ENCODE data around the gene RBM43. TPM values are rescaled to one million over a fixed set of nuclear protein-coding genes. Genes with fewer than 3 reads are reported as not detected.

RBM43 gene
- total RNA-seq, 1 experiment from 2014 or later: 1.8 TPM

DNA sequence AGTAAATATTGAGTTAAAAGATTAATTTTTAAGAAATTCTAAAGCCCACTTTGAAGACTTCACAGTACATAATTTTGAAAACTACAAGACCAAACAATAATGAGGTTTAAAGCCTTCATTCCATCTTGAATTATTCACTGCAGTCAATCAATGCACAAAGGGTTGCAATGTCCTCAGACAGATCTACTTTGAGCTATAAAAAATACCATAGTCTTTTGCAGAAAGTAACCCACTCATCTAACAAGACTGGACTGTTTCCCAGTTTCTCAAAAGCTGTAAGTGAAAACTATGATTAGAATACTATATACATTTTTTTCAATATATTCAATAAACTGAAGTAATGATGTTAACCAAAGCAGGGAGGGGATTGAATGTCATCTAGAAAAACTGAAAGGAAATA lies 10.2 kb upstream of the RBM43 start:
- H4K20me1 ChIP-seq (ENCODE audit: control insufficient read depth, insufficient read depth, insufficient read length): no peaks in the 10 kb centered on the region
- no peaks in the 10 kb centered on the region for H3K27me3 Mint-ChIP-seq (ENCODE audit: low read depth)
- no peak overlapping the region for H4K5ac ChIP-seq (ENCODE audit: insufficient read length, low read depth, low read length)
- no peak overlapping the region for H3K56ac ChIP-seq (ENCODE audit: insufficient read length, low read depth, low read length)
- TF ChIP-seq, protein P1, sequence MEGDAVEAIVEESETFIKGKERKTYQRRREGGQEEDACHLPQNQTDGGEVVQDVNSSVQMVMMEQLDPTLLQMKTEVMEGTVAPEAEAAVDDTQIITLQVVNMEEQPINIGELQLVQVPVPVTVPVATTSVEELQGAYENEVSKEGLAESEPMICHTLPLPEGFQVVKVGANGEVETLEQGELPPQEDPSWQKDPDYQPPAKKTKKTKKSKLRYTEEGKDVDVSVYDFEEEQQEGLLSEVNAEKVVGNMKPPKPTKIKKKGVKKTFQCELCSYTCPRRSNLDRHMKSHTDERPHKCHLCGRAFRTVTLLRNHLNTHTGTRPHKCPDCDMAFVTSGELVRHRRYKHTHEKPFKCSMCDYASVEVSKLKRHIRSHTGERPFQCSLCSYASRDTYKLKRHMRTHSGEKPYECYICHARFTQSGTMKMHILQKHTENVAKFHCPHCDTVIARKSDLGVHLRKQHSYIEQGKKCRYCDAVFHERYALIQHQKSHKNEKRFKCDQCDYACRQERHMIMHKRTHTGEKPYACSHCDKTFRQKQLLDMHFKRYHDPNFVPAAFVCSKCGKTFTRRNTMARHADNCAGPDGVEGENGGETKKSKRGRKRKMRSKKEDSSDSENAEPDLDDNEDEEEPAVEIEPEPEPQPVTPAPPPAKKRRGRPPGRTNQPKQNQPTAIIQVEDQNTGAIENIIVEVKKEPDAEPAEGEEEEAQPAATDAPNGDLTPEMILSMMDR (conservative IDR thresholded peaks at IDR 0.05): no peak
- no peaks in the 10 kb centered on the region for H3K9me3 ChIP-seq (ENCODE audit: control insufficient read depth, low read depth, low read length)
- no peak overlapping the region for H2AFZ ChIP-seq (ENCODE audit: low read length)
- no peak overlapping the region for H3K9ac ChIP-seq (ENCODE audit: extremely low read depth, insufficient read length, low read length)
- H3K14ac ChIP-seq (ENCODE audit: insufficient read depth, low read length): no peak overlapping the region
- 0 out of 2 replicates have a peak, but pooled peaks cover 2% of the 10 kb centered on the region for H3K79me2 ChIP-seq (ENCODE audit: insufficient read depth, low read length)
- H2BK20ac ChIP-seq (ENCODE audit: low read depth, low read length, poor library complexity, severe bottlenecking): no peak overlapping the region
- no peaks in the 10 kb centered on the region for H3K4me1 ChIP-seq (ENCODE audit: insufficient read depth, low read length)
- H2AK5ac ChIP-seq (ENCODE audit: insufficient read length, low read length): no peak overlapping the region
- peaks cover 9 to 10% of the 10 kb centered on the region in 2 experiments for H3K4me1 Mint-ChIP-seq
- no peak overlapping the region for H2BK5ac ChIP-seq (ENCODE audit: insufficient read length, low read length)
- no peak overlapping the region for H2BK15ac ChIP-seq (ENCODE audit: low read depth, low read length)
- H3K18ac ChIP-seq (ENCODE audit: insufficient read length, low read depth, low read length): no peak overlapping the region
- no peak overlapping the region for H3K4me3 Mint-ChIP-seq
- H3K23me2 ChIP-seq (ENCODE audit: insufficient read length, low read depth, low read length, poor library complexity, severe bottlenecking): no peaks in the 10 kb centered on the region
- no peak overlapping the region for H3K23ac ChIP-seq (ENCODE audit: insufficient read length, low read depth, low read length)
- no peak overlapping the region for H4K91ac ChIP-seq (ENCODE audit: insufficient read length, low read depth, low read length)
- no peak overlapping the region for H2BK12ac ChIP-seq (ENCODE audit: insufficient read length, low read depth, low read length)
- H3K36me3 Mint-ChIP-seq (ENCODE audit: insufficient read depth in 1 of 3, low read depth in 3 of 3): peaks cover 0 to 2% (median 0%) of the 10 kb centered on the region in 3 experiments; a peak in 1 of 7 replicates
- H3K27ac ChIP-seq (ENCODE audit: insufficient read length, low read depth, low read length): no peak overlapping the region
- no peak overlapping the region for H2BK120ac ChIP-seq (ENCODE audit: low read depth, low read length, poor library complexity, severe bottlenecking)
- no peaks in the 10 kb centered on the region for H3K27me3 ChIP-seq (ENCODE audit: insufficient read depth, low read length)
- H4K8ac ChIP-seq (replicated peaks; ENCODE audit: insufficient read length, low read depth, low read length): no peak overlapping the region
- no peak for DNase-seq
- no peak overlapping the region for H3K27ac Mint-ChIP-seq
- peaks cover 0 to 2% of the 10 kb centered on the region in 2 experiments; a peak in 2 of 5 replicates for H3K9me3 Mint-ChIP-seq
- H3T11ph ChIP-seq (ENCODE audit: low read length): no peak overlapping the region
- H3K4me2 ChIP-seq (ENCODE audit: insufficient read depth, insufficient read length, low read length): no peak overlapping the region
- no peaks in the 10 kb centered on the region for H3K79me1 ChIP-seq (ENCODE audit: insufficient read depth, low read depth, low read length, poor library complexity, severe bottlenecking)
- no peak overlapping the region for H3K4ac ChIP-seq (ENCODE audit: low read depth, low read length)
